K562 (cell line): ENCODE data around the gene LRP1-AS. TPM values are rescaled to one million over a fixed set of nuclear protein-coding genes. Genes with fewer than 3 reads are reported as not detected.
A peak's percentile ranks its signal among the peaks of the same experiment; 100 is the strongest.

Experiments
- ATAC-seq: fragments of 200-7000 bp; cut with Tn5 transposase; 3 replicates; pipeline ENCODE4 v1.9.1; 2020; ENCODE audit warnings: moderate library complexity
- BruUV-seq: library from RNA; stranded (reverse); fragments of 400-500 nt; replicated peaks from 2 replicates; lab custom pipeline; 2021; lab: Mats Ljungman, UMichigan
- CTCF ChIA-PET: fragments of 300-600 bp; formaldehyde crosslinking; extraction: SDS; loops from one replicate; lab custom pipeline; 2021; ENCODE audit warnings: low intra/inter-chr PET ratio; lab: Yijun Ruan, JAX
- POLR2A ChIA-PET: fragments of 300-600, 350-650 bp; sonication (Branson Sonifier 250); formaldehyde crosslinking; extraction: SDS; loops from one replicate; lab custom pipeline; 2021; ENCODE audit warnings: antibody characterized with exemption, inconsistent platforms; lab: Yijun Ruan, JAX
- DNase-seq, 4 experiments: peaks; one replicate each; pipeline versions ENCODE4 v3.0.0 to v3.0.0-alpha.2; 2011 to 2018; ENCODE audit warnings: low spot score in 3 of 4, mixed read lengths in 3 of 4; ENCODE audit errors: extremely low read depth in 1 of 4
- FAIRE-seq: peaks from 2 replicates; lab custom pipeline; 2011; peaks lifted over from hg19 to GRCh38; lab: Jason Lieb, UNC
- H2AFZ ChIP-seq: 2 replicates; pipeline ENCODE4 v1.6.0; 2011; ENCODE audit warnings: low read depth, low read length, control low read depth, inconsistent platforms
- H3K27ac ChIP-seq: fragments of 200-600 bp; 3 replicates; pipeline ENCODE4 v1.8.0; 2011; ENCODE audit warnings: low read depth, mild to moderate bottlenecking, control low read depth, inconsistent platforms, low read length, moderate library complexity, mixed read lengths; ENCODE audit errors: extremely low read depth
- H3K27me3 ChIP-seq, 2 experiments: fragments of 300-600 bp in 1 of 2; 2 replicates in 1 of 2; 3 replicates in 1 of 2; pipeline versions ENCODE4 v1.6.0 to v1.8.0; 2011; ENCODE audit warnings: inconsistent platforms in 2 of 2, low read length in 2 of 2, mild to moderate bottlenecking in 1 of 2, mixed read lengths in 1 of 2, moderate library complexity in 1 of 2; ENCODE audit not compliant: control insufficient read depth in 2 of 2, insufficient read depth in 2 of 2
- H3K36me3 ChIP-seq: fragments of 300-600 bp; 3 replicates; pipeline ENCODE4 v1.8.0; 2011; ENCODE audit warnings: mild to moderate bottlenecking, low read length, inconsistent platforms; ENCODE audit not compliant: control insufficient read depth, insufficient read depth
- H3K4me1 ChIP-seq, 2 experiments: fragments of 200-600 bp in 1 of 2; replicated peaks in 1 of 2; 2 replicates in 1 of 2; 3 replicates in 1 of 2; pipeline versions ENCODE4 v1.5.1 to v1.8.0; 2011; ENCODE audit warnings: inconsistent platforms in 2 of 2, low read length in 2 of 2, mild to moderate bottlenecking in 1 of 2, mixed read lengths in 1 of 2, moderate library complexity in 1 of 2; ENCODE audit not compliant: control insufficient read depth in 2 of 2, insufficient read depth in 2 of 2
- H3K4me2 ChIP-seq: 2 replicates; pipeline ENCODE4 v1.6.1; 2011; ENCODE audit warnings: low read length, control low read depth, inconsistent platforms, mixed read lengths; ENCODE audit not compliant: insufficient read depth
- H3K4me3 ChIP-seq: fragments of 200-600 bp; sonication (generic), shearing (Covaris generic); 2 replicates; pipeline ENCODE4 v1.5.1; 2016; ENCODE audit warnings: control low read depth, inconsistent platforms
- H3K79me2 ChIP-seq: fragments of 200-600 bp; 3 replicates; pipeline ENCODE4 v1.8.0; 2011; ENCODE audit warnings: low read length, inconsistent platforms; ENCODE audit not compliant: control insufficient read depth, insufficient read depth
- H3K9ac ChIP-seq, 2 experiments: 2 replicates each; pipeline versions ENCODE4 v1.6.0 to v1.6.1; 2011; ENCODE audit warnings: low read depth in 2 of 2, low read length in 2 of 2, control low read depth in 1 of 2, inconsistent platforms in 1 of 2, mild to moderate bottlenecking in 1 of 2, mixed read lengths in 1 of 2; ENCODE audit not compliant: insufficient read depth in 1 of 2
- H3K9me1 ChIP-seq: one replicate; pipeline ENCODE4 v1.6.0; 2011; ENCODE audit warnings: inconsistent platforms, mild to moderate bottlenecking, low read length, moderate library complexity; ENCODE audit not compliant: control insufficient read depth, insufficient read depth
- H3K9me3 ChIP-seq: replicated peaks from 2 replicates; pipeline ENCODE4 v1.5.1; 2011; ENCODE audit warnings: low read depth, low read length, inconsistent platforms; ENCODE audit not compliant: control insufficient read depth, insufficient read depth
- H4K20me1 ChIP-seq: replicated peaks from 2 replicates; pipeline ENCODE4 v1.6.1; 2011; ENCODE audit warnings: low read length, inconsistent platforms, mixed read lengths; ENCODE audit not compliant: control insufficient read depth, insufficient read depth
- CXXC5 ChIP-seq: fragments of 250-450 bp; sonication (Bioruptor Pico); IDR thresholded peaks from 2 replicates; pipeline ENCODE4 v1.8.0; 2022; ENCODE audit warnings: inconsistent platforms, mild to moderate bottlenecking, moderate library complexity
- GABPA ChIP-seq: fragments of 200-800 bp; sonication (Bioruptor generic); conservative IDR thresholded peaks from 2 replicates; pipeline ENCODE4 v1.6.1; 2016; ENCODE audit warnings: low read depth, missing genetic modification characterization, missing compliant biosample characterization
- MEF2D ChIP-seq: conservative IDR thresholded peaks from 2 replicates; pipeline ENCODE4 v1.6.1; 2016; ENCODE audit warnings: low read depth, missing genetic modification characterization, missing compliant biosample characterization
- MIER1 ChIP-seq: fragments of 450-650 bp; IDR thresholded peaks from 2 replicates; pipeline ENCODE4 v1.6.1; 2016; ENCODE audit warnings: antibody characterized with exemption, mild to moderate bottlenecking, low read depth
- PPARD ChIP-seq: fragments of 250-450 bp; sonication (Bioruptor Pico); IDR thresholded peaks from 2 replicates; pipeline ENCODE4 v1.8.0; 2022; ENCODE audit warnings: inconsistent platforms, mild to moderate bottlenecking, moderate library complexity
- ZNF57 ChIP-seq: fragments of 450-650 bp; formaldehyde crosslinking; IDR thresholded peaks from 2 replicates; pipeline ENCODE4 v1.4.0; 2020; ENCODE audit warnings: mild to moderate bottlenecking, moderate library complexity
- ZSCAN32 ChIP-seq: fragments of 450-650 bp; formaldehyde crosslinking; IDR thresholded peaks from 2 replicates; pipeline ENCODE4 v1.4.0; 2020; ENCODE audit warnings: mild to moderate bottlenecking, moderate library complexity
- WGBS: fragments of 100-300 bp; shearing (Covaris generic); methylation state at CpG from one replicate; pipeline ENCODE4 v1.1.6; 2016; ENCODE audit warnings: low coverage, mixed read lengths; ENCODE audit not compliant: insufficient coverage; ENCODE audit errors: missing lambda C conversion rate; 5-methylcytosine and 5-hydroxymethylcytosine counted together
- in situ Hi-C: fragments of 300-500 bp; cut with MboI; formaldehyde crosslinking; loops from 4 replicates; pipeline ENCODE4 v1.15.0; 2018; ENCODE audit warnings: inconsistent platforms, mixed read lengths
- intact Hi-C: fragments of 100-400 bp; cut with micrococcal nuclease; formaldehyde crosslinking; loops from 2 replicates; pipeline ENCODE4 v1.14.2; 2022
- polyA plus RNA-seq, 8 experiments: library from polyadenylated mRNA; depleted of rRNA in 4 of 8; stranded (reverse) in 5 of 8; unstranded in 3 of 8; fragments of >200 nt; fragmentation: Nextera tagmentation in 2 of 8; fragmentation: Illumina TruSeq in 1 of 8; extraction: Ambion mirVana in 2 of 8; extraction: Trizol in 1 of 8; gene quantifications; 2 replicates each; pipeline versions ENCODE4 v1.2.1 to v1.2.3, GENCODE V29; 2011 to 2014; ENCODE audit warnings: inconsistent platforms in 1 of 8, missing spikeins in 1 of 8
- total RNA-seq, 7 experiments: library from RNA; depleted of rRNA in 6 of 7; stranded (reverse); fragments of >200 nt in 6 of 7; fragmentation: Illumina TruSeq in 2 of 7; extraction: Trizol in 2 of 7; gene quantifications; 2 replicates each; pipeline versions ENCODE4 v1.2.1 to v1.2.3, GENCODE V29; 2011 to 2021; ENCODE audit warnings: low replicate concordance in 1 of 7
- TF ChIP-seq, protein P1 (sequence below), 2 experiments: fragments of 450-650 bp; IDR thresholded peaks; 2 replicates each; pipeline ENCODE4 v1.6.1; 2016; ENCODE audit warnings: mild to moderate bottlenecking in 2 of 2, borderline replicate concordance in 1 of 2, low read depth in 1 of 2, moderate library complexity in 1 of 2
- TF ChIP-seq, protein P2 (sequence below): fragments of 250-450 bp; sonication (Bioruptor Pico); IDR thresholded peaks from 2 replicates; pipeline ENCODE4 v1.4.0; 2020
- TF ChIP-seq, protein P3 (sequence below): sonication (generic); formaldehyde crosslinking; IDR thresholded peaks from 2 replicates; pipeline ENCODE4 v1.9.0; 2022; ENCODE audit warnings: mild to moderate bottlenecking, missing genetic modification reagents

Gene LRP1-AS
- total and polyA plus RNA-seq, 9 of the 15 experiments (the other 6 are each of a cell fraction or from before 2014, with no cell fraction given): not detected

DNA sequence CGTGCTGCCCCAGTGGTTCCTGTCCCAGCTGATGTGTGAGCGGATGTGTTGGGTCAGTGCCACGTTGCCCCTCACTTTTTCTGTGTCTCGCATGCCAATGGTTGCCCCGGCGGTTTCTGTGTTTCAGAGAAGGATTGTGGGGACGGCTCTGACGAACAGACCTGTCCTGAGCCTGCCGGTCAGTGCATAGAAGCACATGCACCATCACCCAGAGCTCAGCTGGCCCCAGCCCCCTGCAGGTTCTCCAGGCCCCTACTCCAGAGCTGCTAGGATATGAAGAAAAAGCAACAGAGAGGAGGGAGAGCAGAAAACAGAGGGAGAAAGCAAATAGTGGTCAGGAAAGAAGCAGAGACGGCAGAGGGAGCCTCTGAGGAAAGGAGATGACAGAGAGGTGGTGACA is 20.6 kb upstream of the LRP1-AS start:
- Histone ChIP-seq H2AFZ (no peak overlapping the region), H3K4me2 (no peak overlapping the region), H3K36me3 (no peaks in the 10 kb centered on the region), H3K9ac (0 out of 4 replicates have a peak overlapping the region, but pooled peaks of 1 of the 2 experiments have one; percentile 38), H3K79me2 (no peaks in the 10 kb centered on the region), H3K9me1 (no peaks in the 10 kb centered on the region), H3K4me1 (peaks cover 0 to 20% of the 10 kb centered on the region in 2 experiments; a peak in 2 of 5 replicates), H4K20me1 (peaks cover 7% of the 10 kb centered on the region; the same call in 1 of the 2 replicates), H3K27me3 (peaks cover 5 to 53% of the 10 kb centered on the region in 2 experiments; a peak in 4 of 5 replicates), H3K9me3 (no peaks in the 10 kb centered on the region), H3K4me3 (no peak overlapping the region), H3K27ac (no peak overlapping the region)
- no TSS peak for BruUV-seq
- ATAC-seq (peak; percentile 72), DNase-seq (peak in 1 of 4 experiments; percentile 28), FAIRE-seq (no peak)
- intact Hi-C loops (no loop called here), in situ Hi-C loops (no loop called here)
- 10% methylated on average over 10 of the region's 10 CpGs for WGBS
- ChIA-PET CTCF (no interaction called here), POLR2A (interaction anchor here (0.6 to 1.2 kb wide), 4 partner anchors 8 to 284 kb away, joined by 3 to 4 read pairs (median 3); no protein-coding TSS in a partner anchor)
- TF ChIP-seq PPARD (no peak), GABPA (tag) (no peak), CXXC5 (CRISPR knock-in tag) (no peak), ZNF57 (no peak), ZSCAN32 (CRISPR knock-in tag) (no peak), MEF2D (no peak), MIER1 (no peak)
- TF ChIP-seq, protein P1, sequence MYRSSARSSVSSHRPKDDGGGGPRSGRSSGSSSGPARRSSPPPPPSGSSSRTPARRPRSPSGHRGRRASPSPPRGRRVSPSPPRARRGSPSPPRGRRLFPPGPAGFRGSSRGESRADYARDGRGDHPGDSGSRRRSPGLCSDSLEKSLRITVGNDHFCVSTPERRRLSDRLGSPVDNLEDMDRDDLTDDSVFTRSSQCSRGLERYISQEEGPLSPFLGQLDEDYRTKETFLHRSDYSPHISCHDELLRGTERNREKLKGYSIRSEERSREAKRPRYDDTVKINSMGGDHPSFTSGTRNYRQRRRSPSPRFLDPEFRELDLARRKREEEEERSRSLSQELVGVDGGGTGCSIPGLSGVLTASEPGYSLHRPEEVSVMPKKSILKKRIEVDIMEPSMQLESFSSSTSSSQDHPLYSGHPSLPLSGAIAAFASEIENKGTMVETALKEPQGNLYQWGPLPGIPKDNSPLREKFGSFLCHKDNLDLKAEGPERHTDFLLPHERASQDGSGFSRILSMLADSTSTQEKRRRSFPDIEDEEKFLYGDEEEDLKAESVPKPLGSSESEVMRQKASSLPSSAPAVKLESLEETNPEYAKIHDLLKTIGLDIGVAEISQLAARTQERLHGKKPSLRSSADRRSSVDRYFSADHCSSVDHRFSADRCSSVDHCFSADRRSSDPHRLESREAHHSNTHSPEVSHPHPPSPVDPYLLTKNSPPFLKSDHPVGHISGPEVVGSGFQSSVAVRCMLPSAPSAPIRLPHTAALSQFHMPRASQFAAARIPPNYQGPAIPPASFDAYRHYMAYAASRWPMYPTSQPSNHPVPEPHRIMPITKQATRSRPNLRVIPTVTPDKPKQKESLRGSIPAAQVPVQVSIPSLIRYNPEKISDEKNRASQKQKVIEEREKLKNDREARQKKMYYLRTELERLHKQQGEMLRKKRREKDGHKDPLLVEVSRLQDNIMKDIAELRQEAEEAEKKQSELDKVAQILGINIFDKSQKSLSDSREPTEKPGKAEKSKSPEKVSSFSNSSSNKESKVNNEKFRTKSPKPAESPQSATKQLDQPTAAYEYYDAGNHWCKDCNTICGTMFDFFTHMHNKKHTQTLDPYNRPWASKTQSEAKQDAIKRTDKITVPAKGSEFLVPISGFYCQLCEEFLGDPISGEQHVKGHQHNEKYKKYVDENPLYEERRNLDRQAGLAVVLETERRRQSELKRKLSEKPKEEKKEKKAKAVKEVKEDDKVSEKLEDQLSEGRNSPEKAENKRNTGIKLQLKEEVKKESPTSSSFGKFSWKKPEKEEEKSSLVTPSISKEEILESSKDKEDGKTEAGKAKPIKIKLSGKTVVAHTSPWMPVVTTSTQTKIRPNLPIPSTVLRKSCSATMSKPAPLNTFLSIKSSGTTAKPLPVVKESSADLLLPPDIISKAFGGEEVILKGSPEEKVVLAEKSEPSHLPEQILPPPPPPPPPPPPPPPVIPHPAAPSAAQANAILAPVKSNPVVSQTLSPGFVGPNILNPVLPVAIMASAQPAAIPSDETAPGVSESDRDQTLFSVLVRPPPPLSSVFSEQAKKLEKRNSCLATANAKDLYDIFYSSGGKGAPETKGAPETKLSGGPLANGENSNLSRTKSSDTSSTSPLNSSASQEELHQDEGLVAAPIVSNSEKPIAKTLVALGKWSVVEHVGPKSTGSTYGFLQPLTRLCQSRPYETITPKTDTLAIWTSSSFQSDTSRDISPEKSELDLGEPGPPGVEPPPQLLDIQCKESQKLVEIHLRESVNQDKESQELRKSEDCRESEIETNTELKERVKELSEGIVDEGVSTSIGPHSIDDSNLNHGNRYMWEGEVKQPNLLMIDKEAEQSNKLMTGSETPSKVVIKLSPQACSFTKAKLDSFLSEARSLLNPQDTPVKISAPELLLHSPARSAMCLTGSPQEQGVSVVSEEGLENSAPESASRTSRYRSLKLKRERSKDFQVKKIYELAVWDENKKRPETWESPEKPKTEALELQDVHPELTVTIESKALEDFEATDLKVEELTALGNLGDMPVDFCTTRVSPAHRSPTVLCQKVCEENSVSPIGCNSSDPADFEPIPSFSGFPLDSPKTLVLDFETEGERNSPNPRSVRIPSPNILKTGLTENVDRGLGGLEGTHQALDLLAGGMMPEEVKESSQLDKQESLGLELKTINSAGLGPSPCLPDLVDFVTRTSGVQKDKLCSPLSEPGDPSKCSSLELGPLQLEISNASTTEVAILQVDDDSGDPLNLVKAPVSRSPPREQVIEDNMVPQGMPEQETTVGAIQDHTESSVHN (IDR thresholded peaks at IDR 0.05; ENCODE audit: borderline replicate concordance in 1 of 2, low read depth in 1 of 2): no peak
- TF ChIP-seq, protein P2, sequence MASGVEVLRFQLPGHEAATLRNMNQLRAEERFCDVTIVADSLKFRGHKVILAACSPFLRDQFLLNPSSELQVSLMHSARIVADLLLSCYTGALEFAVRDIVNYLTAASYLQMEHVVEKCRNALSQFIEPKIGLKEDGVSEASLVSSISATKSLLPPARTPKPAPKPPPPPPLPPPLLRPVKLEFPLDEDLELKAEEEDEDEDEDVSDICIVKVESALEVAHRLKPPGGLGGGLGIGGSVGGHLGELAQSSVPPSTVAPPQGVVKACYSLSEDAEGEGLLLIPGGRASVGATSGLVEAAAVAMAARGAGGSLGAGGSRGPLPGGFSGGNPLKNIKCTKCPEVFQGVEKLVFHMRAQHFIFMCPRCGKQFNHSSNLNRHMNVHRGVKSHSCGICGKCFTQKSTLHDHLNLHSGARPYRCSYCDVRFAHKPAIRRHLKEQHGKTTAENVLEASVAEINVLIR: no peak
- TF ChIP-seq, protein P3, sequence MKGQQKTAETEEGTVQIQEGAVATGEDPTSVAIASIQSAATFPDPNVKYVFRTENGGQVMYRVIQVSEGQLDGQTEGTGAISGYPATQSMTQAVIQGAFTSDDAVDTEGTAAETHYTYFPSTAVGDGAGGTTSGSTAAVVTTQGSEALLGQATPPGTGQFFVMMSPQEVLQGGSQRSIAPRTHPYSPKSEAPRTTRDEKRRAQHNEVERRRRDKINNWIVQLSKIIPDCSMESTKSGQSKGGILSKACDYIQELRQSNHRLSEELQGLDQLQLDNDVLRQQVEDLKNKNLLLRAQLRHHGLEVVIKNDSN (CRISPR knock-in tag): 0 out of 2 replicates have a peak, but pooled peaks have one; percentile 20
